T-helper 1 cell treated with Interleukin-12 subunit alpha and Interleukin-12 subunit beta and Interleukin-4 antibody, amounts not matched to agents 30 ng/mL and 1 ng/mL, for 36 hours (primary cell): ENCODE data around the gene INVS. TPM values are rescaled to one million over a fixed set of nuclear protein-coding genes. Genes with fewer than 3 reads are reported as not detected.
"Not testable (repeated sequence)": the region's sequence is repeated elsewhere in the genome, so short reads cannot be mapped to it uniquely, and the experiment has no call there.

Experiments
- intact Hi-C: fragments of 100-400 bp; cut with micrococcal nuclease; formaldehyde crosslinking; loops from one replicate; pipeline ENCODE4 v1.15.1; 2024
- total RNA-seq: library from RNA; stranded (reverse); gene quantifications from 2 replicates; pipeline ENCODE4 v1.2.3, GENCODE V29; 2022

INVS gene
- total RNA-seq, 1 donor from 2014 or later, result 16.7 TPM

GRCh38 chr9:100307080-100307479, 208.0 kb downstream of the INVS start:
- intact Hi-C loops, result no loop called here

- intact Hi-C loops, result no loop called here
These were observed 210.0 kb downstream of the INVS start for GRCh38 chr9:100308965-100309564.

- intact Hi-C loops, result no loop called here
These were observed 210.9 kb downstream of the INVS start for GRCh38 chr9:100309992-100310391.

GRCh38 chr9:100315561-100315960, 216.5 kb downstream of the INVS start:
- intact Hi-C loops, result no loop called here

- intact Hi-C loops, result no loop called here
These were observed 218.7 kb downstream of the INVS start for GRCh38 chr9:100317706-100318105.

- intact Hi-C loops, result loop anchor here (1.0 to 5.0 kb wide), 4 partner anchors 295 to 1161 kb away; no protein-coding TSS in a partner anchor
These were observed 224.0 kb downstream of the INVS start for GRCh38 chr9:100322954-100323536.

GRCh38 chr9:100324594-100325200, 225.7 kb downstream of the INVS start:
- intact Hi-C loops, result loop anchor here (1.0 to 5.0 kb wide), 7 partner anchors 26 to 1162 kb away; partner anchors contain the start of genes ERP44 and INVS

GRCh38 chr9:100338736-100339135, 239.7 kb downstream of the INVS start:
- intact Hi-C loops, result not testable (repeated sequence)

- intact Hi-C loops, result no loop called here
These were observed 241.2 kb downstream of the INVS start for GRCh38 chr9:100340224-100340623.

- intact Hi-C loops, result no loop called here
These were observed 242.8 kb downstream of the INVS start for GRCh38 chr9:100341889-100342288.

- intact Hi-C loops, result no loop called here
These were observed 247.8 kb downstream of the INVS start for GRCh38 chr9:100346836-100347235.

GRCh38 chr9:100350188-100350587, 251.1 kb downstream of the INVS start:
- intact Hi-C loops, result loop anchor here (2.0 to 5.0 kb wide), 5 partner anchors 25 to 1553 kb away; partner anchors contain the start of genes ANKS6, MRPL50, RNF20 and ZNF189

Other genes with a start within 250 kb of the INVS start
- 35.6 and 36.9 TPM in 2 replicates for gene STX17, start 192.6 kb upstream of the INVS start, total RNA-seq
- 19.5 and 20.9 TPM in 2 replicates for gene ERP44, start 243 bp upstream of the INVS start, total RNA-seq